ENCODE results near the gene TNS4.

TNS4 gene

GRCh38 chr17:40471846-40472732 lies 29.3 kb downstream of the TNS4 start:
- DNase-seq = no peak

- no peak for DNase-seq
Measured at GRCh38 chr17:40470932-40471828, 30.2 kb downstream of the TNS4 start.

GRCh38 chr17:40469805-40470675 lies 31.4 kb downstream of the TNS4 start:
- no peak for DNase-seq

- DNase-seq = no peak
Measured at GRCh38 chr17:40468560-40468959, 32.9 kb downstream of the TNS4 start.

- DNase-seq = no peak
Measured at GRCh38 chr17:40467281-40467867, 34.0 kb downstream of the TNS4 start.

GRCh38 chr17:40466298-40466971 lies 35.0 kb downstream of the TNS4 start:
- DNase-seq = no peak

GRCh38 chr17:40464392-40464855 lies 37.0 kb downstream of the TNS4 start:
- DNase-seq = no peak

DNA sequence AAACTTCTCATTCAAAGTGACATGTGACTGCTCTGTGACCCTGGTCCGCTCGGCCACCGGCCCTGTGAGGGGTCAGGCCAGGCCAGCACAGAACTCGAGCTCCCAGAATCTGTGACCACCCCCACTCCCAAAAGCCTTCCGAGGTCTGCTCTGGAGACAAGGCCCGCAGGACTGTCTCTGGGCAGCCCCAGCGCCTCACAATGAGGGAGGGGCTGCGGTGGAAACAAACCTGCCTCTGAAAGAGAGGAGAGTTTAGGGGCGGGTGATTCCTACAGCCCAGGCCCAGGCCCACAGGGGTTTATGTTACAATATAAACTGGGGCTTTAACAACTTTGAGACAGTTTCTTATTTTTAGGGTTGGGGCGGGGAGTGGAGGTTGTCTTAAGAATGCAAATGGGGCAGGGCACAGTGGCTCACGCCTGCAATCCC lies 38.3 kb downstream of the TNS4 start:
- no peak for DNase-seq

DNA sequence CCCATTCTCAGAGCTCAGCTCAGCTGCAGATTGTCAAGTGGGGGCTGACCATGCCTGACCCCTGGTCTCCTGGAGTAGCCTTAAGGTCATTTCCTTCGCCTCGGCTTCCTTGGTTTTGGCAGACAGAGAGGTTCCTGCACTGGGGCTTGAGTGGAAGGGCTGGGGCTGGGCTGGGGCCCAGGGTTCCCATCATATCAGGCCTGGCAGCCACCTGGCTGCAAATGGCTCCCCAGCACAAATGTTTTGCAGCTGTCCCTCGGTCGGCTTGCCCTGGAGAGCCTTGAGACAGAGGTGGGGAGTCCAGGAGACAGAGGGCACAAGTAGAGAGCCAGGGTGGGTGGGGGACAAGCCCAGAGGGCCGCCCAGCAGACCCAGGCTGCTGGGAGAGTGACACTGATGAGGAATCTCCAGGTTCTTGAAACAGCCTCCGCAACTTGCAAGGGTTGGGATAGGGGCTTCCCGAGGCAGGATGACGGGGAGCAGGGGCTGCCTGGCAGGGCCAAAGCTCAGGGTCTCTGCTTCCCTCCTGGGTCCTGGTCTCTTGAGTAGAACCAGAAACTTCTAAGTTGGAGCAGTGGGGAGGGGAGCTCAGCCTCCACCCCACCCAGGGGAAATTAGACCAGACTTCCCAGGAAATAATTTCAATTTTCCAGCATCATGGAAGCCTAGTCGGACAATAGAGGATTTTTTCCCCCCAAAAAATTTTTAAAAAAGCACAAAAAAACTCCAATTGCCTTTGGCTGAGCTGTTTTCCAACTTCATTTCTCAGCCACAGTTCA lies 38.9 kb downstream of the TNS4 start:
- no peak for DNase-seq

DNA sequence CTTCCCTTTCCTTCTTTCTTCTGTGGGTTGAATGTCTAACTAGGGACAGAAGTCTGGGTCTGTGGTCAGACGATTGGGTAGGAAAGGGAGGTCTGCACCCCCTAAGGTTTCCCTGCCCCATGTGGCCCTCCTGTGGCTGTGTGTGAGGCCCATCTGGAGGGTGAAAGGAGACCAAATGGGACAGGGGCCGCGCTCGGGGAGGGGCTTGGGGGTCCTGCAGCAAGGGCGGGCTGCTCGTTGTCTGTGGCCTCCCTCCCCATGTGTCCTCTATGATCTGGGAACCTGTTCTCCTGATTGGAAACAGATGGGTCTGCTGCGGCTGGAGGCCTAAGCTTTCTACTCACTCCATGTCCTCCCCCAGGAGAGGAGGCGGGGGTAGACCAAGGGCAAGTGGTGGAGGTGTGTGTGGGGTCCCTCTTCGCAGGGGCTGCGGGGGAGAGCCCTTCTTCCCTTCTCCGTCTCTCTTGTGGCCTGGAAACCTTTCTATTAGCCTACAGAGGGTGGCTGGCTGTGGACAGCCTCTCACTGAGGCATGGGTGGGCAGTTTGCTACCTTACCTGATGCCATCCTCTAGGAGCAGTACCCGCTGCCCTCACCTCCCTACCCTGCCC lies 39.6 kb downstream of the TNS4 start:
- no peak for DNase-seq

DNA sequence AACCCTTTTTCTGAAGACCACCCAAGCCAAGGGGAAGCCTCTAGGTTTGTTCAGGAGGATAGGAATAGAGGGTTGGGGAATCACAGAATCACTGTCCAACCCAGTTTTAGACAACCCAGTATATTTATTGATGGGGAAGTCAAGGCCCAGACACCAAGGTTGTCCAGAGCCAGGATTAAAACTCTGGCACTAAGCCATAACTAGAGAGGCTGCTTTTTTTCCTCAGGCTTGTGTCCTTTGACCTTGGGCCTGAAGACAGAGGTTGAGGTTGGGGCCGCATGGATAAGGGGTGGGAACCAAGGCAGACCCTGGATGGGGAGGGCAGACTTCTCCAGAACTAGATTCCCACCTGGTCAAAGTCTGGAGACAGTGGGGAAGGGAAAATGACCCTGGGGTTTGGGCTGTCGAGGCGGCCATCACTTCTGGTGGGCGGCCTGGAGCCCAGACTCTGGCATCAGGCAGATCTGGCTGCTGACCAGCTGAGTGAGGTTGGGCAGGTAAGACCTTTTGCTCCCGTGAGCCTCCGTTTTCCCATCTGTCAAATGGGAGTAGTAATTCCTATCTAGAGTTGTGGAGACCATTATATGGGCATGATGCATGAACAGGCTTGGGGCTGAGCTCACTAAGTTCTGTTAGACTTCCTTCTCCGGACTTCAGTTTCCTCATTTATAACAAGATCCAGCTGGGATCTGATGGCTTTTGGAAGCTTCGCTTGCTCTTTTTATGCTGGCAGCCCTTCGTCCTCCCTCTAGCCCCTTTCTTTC lies 40.3 kb downstream of the TNS4 start:
- no peak for DNase-seq

DNA sequence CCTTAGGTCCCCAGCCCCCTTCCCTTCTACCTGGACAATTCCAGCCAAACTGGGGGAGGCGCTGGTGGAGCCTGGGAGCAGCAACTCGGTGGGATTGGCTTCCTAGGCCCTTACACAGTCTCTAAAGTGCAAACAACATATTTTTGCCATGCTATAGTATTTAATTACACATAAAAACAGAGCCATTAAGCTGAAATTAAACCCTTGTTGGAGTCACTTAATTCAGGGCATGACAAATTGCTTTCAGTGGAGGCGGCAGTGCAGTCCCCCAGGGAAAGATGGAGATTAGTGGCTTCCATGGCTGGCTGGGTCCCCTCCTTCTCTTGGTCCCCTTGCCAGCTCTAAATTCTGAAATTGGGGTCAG lies 40.8 kb downstream of the TNS4 start:
- no peak for DNase-seq

DNA sequence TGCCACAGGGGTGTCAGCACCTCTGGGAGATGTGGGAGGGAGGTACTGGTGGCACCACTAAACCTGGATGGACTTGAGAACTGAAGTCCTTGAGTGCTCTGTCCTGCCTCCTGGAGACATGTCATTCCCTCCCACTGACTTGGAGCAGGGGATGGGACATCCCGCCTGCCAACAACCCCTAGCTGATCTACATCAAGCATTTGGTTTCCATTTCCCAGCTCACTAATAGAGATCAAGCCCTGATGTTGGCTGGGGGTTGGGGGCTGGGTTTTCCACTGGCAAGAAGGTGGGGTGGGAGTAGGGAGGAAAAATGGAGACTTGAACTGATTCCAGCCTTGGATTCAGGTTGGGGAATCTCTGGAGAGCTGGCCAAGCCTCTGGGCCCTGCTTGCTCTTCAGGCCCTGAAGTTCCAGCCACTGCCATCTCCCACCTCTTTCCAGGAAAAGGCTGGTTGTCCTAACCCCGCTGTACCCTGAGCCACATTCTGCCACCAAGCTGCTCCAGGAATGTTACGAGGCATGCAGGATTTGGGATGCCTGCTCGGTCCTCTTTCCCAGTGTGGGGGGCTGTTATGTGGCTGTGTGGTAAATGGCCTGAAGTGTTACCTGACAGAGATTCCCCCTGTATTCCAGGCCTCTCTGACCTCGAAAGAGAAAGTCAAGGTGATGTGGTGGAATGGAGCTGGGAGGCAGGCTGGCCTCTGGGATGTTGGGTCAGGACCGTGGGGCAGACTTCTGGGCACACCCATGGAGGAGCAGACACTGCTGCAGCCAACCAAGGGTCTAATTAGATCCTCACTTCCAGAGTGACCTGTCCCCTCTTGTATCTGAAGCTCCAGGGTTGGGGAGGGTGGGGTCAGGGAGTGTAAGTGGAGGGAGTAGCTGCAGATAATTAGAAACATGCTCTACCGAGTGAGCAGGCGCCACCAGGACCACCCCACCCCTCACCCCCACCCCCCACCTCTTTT lies 41.5 kb downstream of the TNS4 start:
- no peak for DNase-seq

DNA sequence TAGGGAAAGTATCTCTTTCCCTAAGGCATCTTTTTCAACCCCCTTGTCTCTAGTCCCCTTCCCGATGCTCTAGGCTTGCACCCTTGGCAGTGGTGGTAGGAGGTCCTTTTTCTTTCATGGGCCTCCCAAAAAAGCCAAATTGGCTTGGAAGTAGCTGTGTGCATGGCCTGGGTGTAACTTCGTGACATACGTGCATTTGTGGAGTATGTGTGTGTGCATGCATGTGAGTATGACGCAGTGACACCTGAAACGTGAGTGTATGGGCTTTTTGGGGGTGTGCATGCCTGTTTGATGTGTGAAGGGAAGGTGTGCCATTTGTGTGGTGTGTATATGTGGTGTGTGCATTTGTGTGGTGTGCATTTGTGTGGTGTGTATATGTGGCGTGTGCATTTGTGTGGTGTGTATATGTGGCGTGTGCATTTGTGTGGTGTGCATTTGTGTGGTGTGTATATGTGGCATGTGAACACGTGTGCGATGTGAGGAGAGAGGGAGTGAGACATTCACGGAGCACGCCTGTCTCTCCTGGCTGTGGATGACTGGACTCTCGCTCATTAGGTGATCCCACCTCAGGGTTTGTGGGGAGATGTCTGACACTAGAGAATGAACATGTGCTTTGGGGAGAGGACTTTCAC lies 42.5 kb downstream of the TNS4 start:
- DNase-seq = no peak

GRCh38 chr17:40457964-40458791 lies 43.2 kb downstream of the TNS4 start:
- DNase-seq = no peak

GRCh38 chr17:40457369-40457768 lies 44.1 kb downstream of the TNS4 start:
- DNase-seq = no peak

DNA sequence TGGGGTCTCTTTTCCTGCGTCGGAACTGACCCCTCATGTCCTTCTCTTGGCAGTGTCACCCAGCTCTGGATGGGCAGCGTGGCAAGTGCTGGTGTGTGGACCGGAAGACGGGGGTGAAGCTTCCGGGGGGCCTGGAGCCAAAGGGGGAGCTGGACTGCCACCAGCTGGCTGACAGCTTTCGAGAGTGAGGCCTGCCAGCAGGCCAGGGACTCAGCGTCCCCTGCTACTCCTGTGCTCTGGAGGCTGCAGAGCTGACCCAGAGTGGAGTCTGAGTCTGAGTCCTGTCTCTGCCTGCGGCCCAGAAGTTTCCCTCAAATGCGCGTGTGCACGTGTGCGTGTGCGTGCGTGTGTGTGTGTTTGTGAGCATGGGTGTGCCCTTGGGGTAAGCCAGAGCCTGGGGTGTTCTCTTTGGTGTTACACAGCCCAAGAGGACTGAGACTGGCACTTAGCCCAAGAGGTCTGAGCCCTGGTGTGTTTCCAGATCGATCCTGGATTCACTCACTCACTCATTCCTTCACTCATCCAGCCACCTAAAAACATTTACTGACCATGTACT lies 44.9 kb downstream of the TNS4 start:
- no peak for DNase-seq
